GM23338 (cell line): ENCODE results near the gene L3HYPDH. TPM values are rescaled to one million over a fixed set of nuclear protein-coding genes. Genes with fewer than 3 reads are reported as not detected.

ENCODE experiments used
- ATAC-seq: fragments of 200-7000 bp; cut with Tn5 transposase; 3 replicates; pipeline ENCODE4 v1.9.1; 2020
- DNase-seq: peaks from one replicate; pipeline ENCODE4 v3.0.0-alpha.2; 2015; ENCODE audit warnings: low spot score
- H2AFZ ChIP-seq: fragments of 200-600 bp; sonication (generic); 2 replicates; pipeline ENCODE4 v1.8.0; 2016; ENCODE audit warnings: antibody characterized with exemption, mild to moderate bottlenecking, moderate library complexity
- H3F3A ChIP-seq: fragments of 200-600 bp; sonication (generic); replicated peaks from 2 replicates; pipeline ENCODE4 v1.8.0; 2017; ENCODE audit warnings: antibody characterized with exemption, mixed run types, low read depth
- H3K27ac ChIP-seq: fragments of 200-600 bp; sonication (generic); 2 replicates; pipeline ENCODE4 v1.6.1; 2016; ENCODE audit warnings: low read depth
- H3K27me3 ChIP-seq: fragments of 200-600 bp; sonication (generic); 2 replicates; pipeline ENCODE4 v1.8.0; 2016; ENCODE audit warnings: mild to moderate bottlenecking, mixed run types, moderate library complexity; ENCODE audit not compliant: insufficient read depth
- H3K36me3 ChIP-seq: fragments of 200-600 bp; sonication (generic); 2 replicates; pipeline ENCODE4 v1.8.0; 2016; ENCODE audit warnings: mild to moderate bottlenecking; ENCODE audit not compliant: insufficient read depth
- H3K4me1 ChIP-seq: fragments of 200-600 bp; sonication (generic); 2 replicates; pipeline ENCODE4 v1.8.0; 2016; ENCODE audit warnings: mild to moderate bottlenecking, moderate library complexity; ENCODE audit not compliant: insufficient read depth
- H3K4me2 ChIP-seq: fragments of 200-600 bp; sonication (generic); 2 replicates; pipeline ENCODE4 v1.7.1; 2017; ENCODE audit warnings: mixed run types
- H3K4me3 ChIP-seq: fragments of 200-600 bp; sonication (generic); 2 replicates; pipeline ENCODE4 v1.6.1; 2016; ENCODE audit warnings: mixed run types
- H3K79me2 ChIP-seq: fragments of 200-600 bp; sonication (generic); replicated peaks from 2 replicates; pipeline ENCODE4 v1.8.0; 2017; ENCODE audit warnings: mild to moderate bottlenecking; ENCODE audit not compliant: insufficient read depth
- H3K9me2 ChIP-seq: fragments of 200-600 bp; sonication (generic); 2 replicates; pipeline ENCODE4 v1.8.0; 2017; ENCODE audit not compliant: insufficient read depth
- H4K20me1 ChIP-seq: fragments of 200-600 bp; sonication (generic); replicated peaks from 2 replicates; pipeline ENCODE4 v1.8.0; 2017; ENCODE audit warnings: mild to moderate bottlenecking; ENCODE audit not compliant: insufficient read depth
- H3K27ac Mint-ChIP-seq: 2 replicates; pipeline ENCODE4 v1.8.0; 2020; ENCODE audit warnings: inconsistent platforms, mild to moderate bottlenecking, moderate library complexity, mixed read lengths
- H3K27me3 Mint-ChIP-seq: 3 replicates; pipeline ENCODE4 v1.8.0; 2022; ENCODE audit warnings: low read depth, mild to moderate bottlenecking, moderate library complexity, mixed read lengths, inconsistent platforms; ENCODE audit not compliant: insufficient read depth, poor library complexity
- H3K36me3 Mint-ChIP-seq: 3 replicates; pipeline ENCODE4 v1.8.0; 2021; ENCODE audit warnings: low read depth, mild to moderate bottlenecking, inconsistent platforms, moderate library complexity, mixed read lengths
- H3K4me1 Mint-ChIP-seq: 3 replicates; pipeline ENCODE4 v1.8.0; 2020; ENCODE audit warnings: mild to moderate bottlenecking, inconsistent platforms, mixed read lengths
- H3K4me3 Mint-ChIP-seq: 3 replicates; pipeline ENCODE4 v1.8.0; 2021; ENCODE audit warnings: moderate library complexity, mild to moderate bottlenecking, inconsistent platforms, mixed read lengths
- H3K9me3 Mint-ChIP-seq: 3 replicates; pipeline ENCODE4 v1.8.0; 2020; ENCODE audit warnings: moderate library complexity, mild to moderate bottlenecking, inconsistent platforms, mixed read lengths
- CREB1 ChIP-seq: fragments of 250-450 bp; sonication (Bioruptor Pico); IDR thresholded peaks from 2 replicates; pipeline ENCODE4 v1.5.0; 2020; ENCODE audit warnings: low read depth, mild to moderate bottlenecking, moderate library complexity
- ETS1 ChIP-seq: IDR thresholded peaks from 2 replicates; pipeline ENCODE4 v1.6.1; 2016; ENCODE audit warnings: antibody characterized with exemption
- EZH2 ChIP-seq: fragments of 200-600 bp; sonication (generic); IDR thresholded peaks from one replicate; pipeline ENCODE4 v1.8.0; 2017; ENCODE audit warnings: antibody characterized with exemption, mild to moderate bottlenecking, low read depth; ENCODE audit not compliant: unreplicated experiment
- EZH2phosphoT487 ChIP-seq: fragments of 200-600 bp; sonication (generic); IDR thresholded peaks from one replicate; pipeline ENCODE4 v1.8.1; 2018; ENCODE audit warnings: antibody characterized with exemption; ENCODE audit not compliant: unreplicated experiment
- JUNB ChIP-seq: IDR thresholded peaks from one replicate; pipeline ENCODE4 v1.6.1; 2016; ENCODE audit warnings: antibody characterized with exemption; ENCODE audit not compliant: unreplicated experiment
- NANOG ChIP-seq: IDR thresholded peaks from 2 replicates; pipeline ENCODE4 v1.6.1; 2016; ENCODE audit warnings: antibody characterized with exemption, borderline replicate concordance
- POLR2AphosphoS5 ChIP-seq: IDR thresholded peaks from 2 replicates; pipeline ENCODE4 v1.6.1; 2016; ENCODE audit warnings: antibody characterized with exemption, low read depth
- REST ChIP-seq: IDR thresholded peaks from one replicate; pipeline ENCODE4 v1.6.1; 2018; ENCODE audit warnings: antibody characterized with exemption; ENCODE audit not compliant: unreplicated experiment
- STAT1 ChIP-seq: IDR thresholded peaks from one replicate; pipeline ENCODE4 v1.6.1; 2016; ENCODE audit warnings: antibody characterized with exemption; ENCODE audit not compliant: unreplicated experiment
- ZNF114 ChIP-seq: fragments of 250-450 bp; sonication (Bioruptor Pico); IDR thresholded peaks from 2 replicates; pipeline ENCODE4 v1.5.0; 2020; ENCODE audit warnings: mild to moderate bottlenecking, moderate library complexity
- ZNF331 ChIP-seq: fragments of 250-450 bp; sonication (Bioruptor Pico); IDR thresholded peaks from 2 replicates; pipeline ENCODE4 v1.5.0; 2020; ENCODE audit warnings: low read depth, mild to moderate bottlenecking, moderate library complexity
- polyA plus RNA-seq: library from polyadenylated mRNA; unstranded; fragments of >200 nt; fragmentation: Nextera tagmentation; extraction: Ambion mirVana; gene quantifications from 2 replicates; pipeline ENCODE4 v1.2.1, GENCODE V29; 2016
- total RNA-seq: library from RNA; depleted of rRNA; stranded (reverse); fragments of >200 nt; shearing (Covaris generic); gene quantifications from 2 replicates; pipeline ENCODE4 v1.2.3, GENCODE V29; 2014

L3HYPDH gene
- total and polyA plus RNA-seq, 2 experiments from 2014 or later = 18.6 to 24.8 TPM

GRCh38 chr14:59439256-59439965 is 44.8 kb downstream of the L3HYPDH start:
- no peaks in the 10 kb centered on the region for H3K9me2 ChIP-seq
- no peak for DNase-seq
- H3K27me3 Mint-ChIP-seq = peaks cover 2% of the 10 kb centered on the region
- no peak overlapping the region for H2AFZ ChIP-seq
- no peak for ATAC-seq
- no peaks in the 10 kb centered on the region for H3K4me1 ChIP-seq
- no peaks in the 10 kb centered on the region for H3K36me3 Mint-ChIP-seq
- H3F3A ChIP-seq = no peaks in the 10 kb centered on the region
- no peaks in the 10 kb centered on the region for H3K79me2 ChIP-seq
- H3K9me3 Mint-ChIP-seq = no peaks in the 10 kb centered on the region
- H3K27ac ChIP-seq = no peak overlapping the region
- no peak overlapping the region for H3K4me2 ChIP-seq
- no peaks in the 10 kb centered on the region for H3K4me1 Mint-ChIP-seq
- TF ChIP-seq REST (no peak), ETS1 (no peak), EZH2phosphoT487 (no peak), NANOG (no peak), CREB1 (no peak)
- no peaks in the 10 kb centered on the region for H3K27me3 ChIP-seq
- no peak overlapping the region for H3K4me3 ChIP-seq
- H3K4me3 Mint-ChIP-seq = no peak overlapping the region
- H3K36me3 ChIP-seq = no peaks in the 10 kb centered on the region
- no peaks in the 10 kb centered on the region for H4K20me1 ChIP-seq
- no peak overlapping the region; the same call in 1 of the 2 replicates for H3K27ac Mint-ChIP-seq

GRCh38 chr14:59438195-59438647 is 46.0 kb downstream of the L3HYPDH start:
- no peaks in the 10 kb centered on the region for H3K36me3 ChIP-seq
- Mint-ChIP-seq H3K4me1 (no peaks in the 10 kb centered on the region), H3K4me3 (no peak overlapping the region), H3K27ac (no peak overlapping the region), H3K27me3 (peaks cover 2% of the 10 kb centered on the region), H3K9me3 (no peaks in the 10 kb centered on the region), H3K36me3 (no peaks in the 10 kb centered on the region)
- H3K4me2 ChIP-seq = no peak overlapping the region
- H4K20me1 ChIP-seq = no peaks in the 10 kb centered on the region
- H3K79me2 ChIP-seq = no peaks in the 10 kb centered on the region
- no peaks in the 10 kb centered on the region for H3K9me2 ChIP-seq
- no peaks in the 10 kb centered on the region for H3F3A ChIP-seq
- DNase-seq (no peak), ATAC-seq (no peak)
- no peak overlapping the region for H2AFZ ChIP-seq
- no peaks in the 10 kb centered on the region for H3K4me1 ChIP-seq
- H3K27ac ChIP-seq = no peak overlapping the region
- no peak overlapping the region for H3K4me3 ChIP-seq
- H3K27me3 ChIP-seq = no peaks in the 10 kb centered on the region
- TF ChIP-seq ZNF114 (CRISPR knock-in tag) (no peak), ZNF331 (CRISPR knock-in tag) (no peak), JUNB (no peak), EZH2 (no peak), POLR2AphosphoS5 (no peak), STAT1 (no peak), CREB1 (no peak), ETS1 (no peak)
